Measurements from ENCODE around the gene COL4A4.

The COL4A4 gene

DNA sequence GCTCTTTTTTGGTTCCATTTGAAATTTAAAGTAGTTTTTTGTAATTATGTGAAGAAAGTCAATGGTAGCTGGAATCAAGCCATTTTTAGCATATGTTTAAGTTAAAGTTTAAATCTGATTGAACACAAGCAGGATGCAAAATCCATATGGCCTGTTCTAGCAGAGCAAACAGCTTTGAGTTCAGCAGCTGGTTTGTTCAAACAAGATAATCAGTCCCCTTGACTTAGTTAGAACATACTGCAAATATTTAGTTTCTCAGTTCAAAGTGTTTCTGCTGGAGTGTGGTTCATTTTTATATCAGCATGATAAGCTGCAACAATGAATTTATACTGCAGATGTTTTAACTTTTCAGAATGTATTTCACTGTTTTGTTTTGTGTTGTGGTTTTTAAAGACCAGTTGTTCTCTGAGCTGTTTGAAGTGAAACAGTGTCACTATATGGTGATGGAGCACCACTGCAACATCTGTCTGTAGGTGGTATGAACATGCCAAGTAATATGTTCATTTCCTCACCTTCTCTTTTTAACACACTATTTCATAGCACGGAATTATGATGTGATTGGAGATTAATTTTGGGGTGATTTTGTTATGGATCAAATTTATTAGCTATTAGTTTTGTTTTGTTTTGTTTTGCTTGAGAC lies 125.3 kb downstream of the COL4A4 start:
- TF ChIP-seq, protein P1, sequence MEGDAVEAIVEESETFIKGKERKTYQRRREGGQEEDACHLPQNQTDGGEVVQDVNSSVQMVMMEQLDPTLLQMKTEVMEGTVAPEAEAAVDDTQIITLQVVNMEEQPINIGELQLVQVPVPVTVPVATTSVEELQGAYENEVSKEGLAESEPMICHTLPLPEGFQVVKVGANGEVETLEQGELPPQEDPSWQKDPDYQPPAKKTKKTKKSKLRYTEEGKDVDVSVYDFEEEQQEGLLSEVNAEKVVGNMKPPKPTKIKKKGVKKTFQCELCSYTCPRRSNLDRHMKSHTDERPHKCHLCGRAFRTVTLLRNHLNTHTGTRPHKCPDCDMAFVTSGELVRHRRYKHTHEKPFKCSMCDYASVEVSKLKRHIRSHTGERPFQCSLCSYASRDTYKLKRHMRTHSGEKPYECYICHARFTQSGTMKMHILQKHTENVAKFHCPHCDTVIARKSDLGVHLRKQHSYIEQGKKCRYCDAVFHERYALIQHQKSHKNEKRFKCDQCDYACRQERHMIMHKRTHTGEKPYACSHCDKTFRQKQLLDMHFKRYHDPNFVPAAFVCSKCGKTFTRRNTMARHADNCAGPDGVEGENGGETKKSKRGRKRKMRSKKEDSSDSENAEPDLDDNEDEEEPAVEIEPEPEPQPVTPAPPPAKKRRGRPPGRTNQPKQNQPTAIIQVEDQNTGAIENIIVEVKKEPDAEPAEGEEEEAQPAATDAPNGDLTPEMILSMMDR (IDR thresholded peaks at IDR 0.05) = no peak
- DNase-seq = no peak
- Mint-ChIP-seq H3K4me3 (no peak overlapping the region), H3K9me3 (no peaks in the 10 kb centered on the region), H3K36me3 (ENCODE audit: low read depth) (no peaks in the 10 kb centered on the region), H3K27ac (no peak overlapping the region), H3K27me3 (ENCODE audit: low read depth, poor library complexity) (no peaks in the 10 kb centered on the region), H3K4me1 (peaks cover 16% of the 10 kb centered on the region)

DNA sequence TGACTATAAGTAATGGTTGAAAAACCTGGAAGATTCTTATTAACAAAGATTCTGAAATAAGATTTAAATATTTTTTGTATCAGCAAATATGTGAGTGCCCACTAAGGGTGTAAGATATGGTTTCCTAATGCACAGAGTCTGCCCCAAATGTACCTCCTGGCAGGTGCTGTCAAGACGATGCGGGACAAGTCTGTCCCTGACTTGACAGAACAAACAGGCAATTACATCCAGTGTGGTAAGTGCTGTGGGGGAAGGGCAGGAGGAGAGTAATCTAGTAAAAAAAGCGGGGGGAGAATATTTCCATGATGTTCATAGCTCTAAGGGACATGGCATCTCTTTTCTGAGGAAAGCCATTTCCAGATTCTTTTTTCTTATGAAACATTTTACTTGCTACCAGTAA lies 127.5 kb downstream of the COL4A4 start:
- Mint-ChIP-seq H3K36me3 (ENCODE audit: low read depth) (no peaks in the 10 kb centered on the region), H3K27me3 (ENCODE audit: low read depth, poor library complexity) (no peaks in the 10 kb centered on the region), H3K4me1 (peaks cover 21% of the 10 kb centered on the region), H3K4me3 (no peak overlapping the region), H3K9me3 (no peaks in the 10 kb centered on the region), H3K27ac (peak overlapping the region; percentile 64)
- TF ChIP-seq, protein P1 (IDR thresholded peaks at IDR 0.05) = no peak
- no peak for DNase-seq

DNA sequence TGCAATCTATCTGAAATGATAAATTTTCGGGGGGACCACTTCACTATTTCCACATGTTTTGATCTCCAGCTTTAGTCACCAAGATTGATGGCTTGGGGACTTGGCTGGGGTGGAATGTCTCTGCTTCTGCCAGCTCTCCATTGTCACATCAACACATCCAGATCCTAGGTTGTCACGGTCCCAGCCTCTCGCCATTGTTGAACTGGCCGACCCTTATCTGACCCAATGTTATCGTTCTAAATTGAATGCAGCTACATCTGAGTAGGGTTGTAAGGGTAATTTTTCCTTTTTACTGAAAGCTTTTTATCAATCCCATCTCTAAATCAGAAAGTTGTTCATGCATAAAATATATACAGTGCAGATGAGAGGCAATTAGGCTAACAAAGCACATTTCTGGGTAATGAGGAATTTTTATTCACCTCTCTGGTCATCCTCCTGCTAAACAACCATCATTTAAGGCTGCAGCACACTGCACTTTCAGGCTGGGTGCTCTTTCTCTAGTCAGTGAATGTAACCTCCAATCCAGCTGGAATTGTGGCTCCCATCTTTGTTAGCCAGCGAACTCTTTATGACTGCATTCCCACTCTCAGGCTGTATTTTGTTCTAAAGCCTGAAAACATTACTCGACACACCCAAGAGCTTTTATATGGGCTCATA lies 128.2 kb downstream of the COL4A4 start:
- no peaks in the 10 kb centered on the region for H3K9me3 Mint-ChIP-seq
- H3K4me1 Mint-ChIP-seq = peaks cover 21% of the 10 kb centered on the region
- no peak for DNase-seq
- H3K4me3 Mint-ChIP-seq = no peak overlapping the region
- TF ChIP-seq, protein P1 (IDR thresholded peaks at IDR 0.05) = no peak
- H3K36me3 Mint-ChIP-seq (ENCODE audit: low read depth) = no peaks in the 10 kb centered on the region
- H3K27me3 Mint-ChIP-seq (ENCODE audit: low read depth, poor library complexity) = no peaks in the 10 kb centered on the region
- peak overlapping the region; percentile 63 for H3K27ac Mint-ChIP-seq

DNA sequence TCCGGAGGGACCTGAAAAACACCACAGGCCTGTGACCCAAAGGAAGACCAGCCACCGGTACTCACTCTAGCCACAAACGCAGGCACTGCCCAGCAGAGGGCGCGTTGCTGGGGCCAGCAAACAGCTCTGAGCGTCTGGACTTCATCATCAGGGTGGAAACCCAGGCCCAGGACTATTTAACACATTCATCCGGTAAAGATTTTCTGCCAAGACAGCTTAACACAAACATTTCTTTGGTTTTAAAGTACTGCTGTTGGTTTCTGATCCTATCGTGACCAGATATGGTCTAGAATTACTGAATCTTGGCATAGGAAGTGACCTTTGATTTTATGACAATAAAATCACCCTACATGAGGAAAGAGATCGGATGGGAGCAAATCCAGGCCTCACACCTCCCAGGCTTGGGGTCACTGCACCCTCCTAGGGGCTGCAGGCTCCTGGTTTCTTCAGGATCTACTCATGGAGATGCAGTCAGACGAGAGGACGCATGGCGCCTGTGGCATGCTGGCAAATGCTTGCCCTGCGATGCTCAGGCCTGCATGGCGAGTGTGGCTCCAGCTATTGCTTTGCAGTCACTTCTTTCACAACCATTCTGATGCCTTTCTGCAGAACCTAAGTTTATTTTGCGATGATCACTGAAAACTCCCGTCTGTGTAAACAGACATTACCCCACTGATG lies 130.4 kb downstream of the COL4A4 start:
- Mint-ChIP-seq H3K27ac (no peak overlapping the region), H3K27me3 (ENCODE audit: low read depth, poor library complexity) (no peaks in the 10 kb centered on the region), H3K4me3 (no peak overlapping the region), H3K9me3 (no peaks in the 10 kb centered on the region), H3K4me1 (peaks cover 21% of the 10 kb centered on the region), H3K36me3 (ENCODE audit: low read depth) (no peaks in the 10 kb centered on the region)
- DNase-seq = peak; percentile 60
- TF ChIP-seq, protein P1 (IDR thresholded peaks at IDR 0.05) = peak; percentile 68

DNA sequence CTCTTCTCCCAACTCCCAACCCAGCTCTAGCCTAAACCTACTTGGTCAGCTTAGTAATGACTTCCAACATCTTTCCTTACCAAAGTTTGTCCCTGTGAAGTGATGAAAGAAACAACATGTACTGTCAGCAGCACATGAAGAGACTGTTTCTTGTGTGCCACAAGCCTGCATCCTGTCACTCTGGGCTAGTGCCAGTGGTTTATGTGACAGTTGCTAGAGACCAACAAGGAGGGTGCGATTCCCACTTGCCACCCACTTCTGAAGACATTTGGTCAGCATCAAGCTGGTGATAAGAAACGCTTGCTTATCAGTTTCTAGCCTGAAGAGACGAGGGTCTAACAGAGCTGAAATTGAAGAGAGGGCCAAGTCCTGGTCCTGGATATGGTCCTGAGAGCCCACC lies 132.6 kb downstream of the COL4A4 start:
- H3K27ac Mint-ChIP-seq = no peak overlapping the region
- H3K27me3 Mint-ChIP-seq (ENCODE audit: low read depth, poor library complexity) = no peaks in the 10 kb centered on the region
- TF ChIP-seq, protein P1 (IDR thresholded peaks at IDR 0.05) = no peak
- H3K9me3 Mint-ChIP-seq = no peaks in the 10 kb centered on the region
- no peaks in the 10 kb centered on the region for H3K36me3 Mint-ChIP-seq (ENCODE audit: low read depth)
- peaks cover 22% of the 10 kb centered on the region for H3K4me1 Mint-ChIP-seq
- DNase-seq = no peak
- H3K4me3 Mint-ChIP-seq = no peak overlapping the region
